Measurements from ENCODE around the gene PLXNA4. TPM values are rescaled to one million over a fixed set of nuclear protein-coding genes. Genes with fewer than 3 reads are reported as not detected.

The PLXNA4 gene
- total RNA-seq, 1 donor from 2014 or later, result 0.13 TPM

GRCh38 chr7:132532281-132532680 lies 44.0 kb downstream of the PLXNA4 start:
- H3K4me1 Mint-ChIP-seq (ENCODE audit: low read depth), result peaks cover 21% of the 10 kb centered on the region
- intact Hi-C loops (cut with micrococcal nuclease), result no loop called here
- H3K27ac Mint-ChIP-seq, result no peak overlapping the region
- no peak for DNase-seq (ENCODE audit: low spot score)
- no peaks in the 10 kb centered on the region for H3K27me3 Mint-ChIP-seq (ENCODE audit: insufficient read depth)
- H3K4me3 Mint-ChIP-seq, result no peak overlapping the region
- no peaks in the 10 kb centered on the region for H3K36me3 Mint-ChIP-seq (ENCODE audit: low read depth)
- no peaks in the 10 kb centered on the region for H3K9me3 Mint-ChIP-seq

GRCh38 chr7:132531562-132531961 lies 44.7 kb downstream of the PLXNA4 start:
- intact Hi-C loops (cut with micrococcal nuclease), result no loop called here
- Mint-ChIP-seq H3K4me3 (no peak overlapping the region), H3K36me3 (ENCODE audit: low read depth) (no peaks in the 10 kb centered on the region), H3K4me1 (ENCODE audit: low read depth) (peaks cover 25% of the 10 kb centered on the region), H3K9me3 (no peaks in the 10 kb centered on the region), H3K27ac (no peak overlapping the region), H3K27me3 (ENCODE audit: insufficient read depth) (peaks cover 2% of the 10 kb centered on the region)
- no peak for DNase-seq (ENCODE audit: low spot score)

GRCh38 chr7:132528695-132529094 lies 47.6 kb downstream of the PLXNA4 start:
- intact Hi-C loops (cut with micrococcal nuclease), result loop anchor here (5.0 kb wide), 2 partner anchors 49 to 76 kb away; partner anchors contain the start of gene PLXNA4
- Mint-ChIP-seq H3K9me3 (no peaks in the 10 kb centered on the region), H3K27ac (no peak overlapping the region), H3K4me3 (no peak overlapping the region), H3K4me1 (ENCODE audit: low read depth) (peaks cover 32% of the 10 kb centered on the region), H3K27me3 (ENCODE audit: insufficient read depth) (peaks cover 4% of the 10 kb centered on the region), H3K36me3 (ENCODE audit: low read depth) (no peaks in the 10 kb centered on the region)
- no peak for DNase-seq (ENCODE audit: low spot score)

- H3K36me3 Mint-ChIP-seq (ENCODE audit: low read depth), result no peaks in the 10 kb centered on the region
- no peaks in the 10 kb centered on the region for H3K9me3 Mint-ChIP-seq
- peaks cover 32% of the 10 kb centered on the region for H3K4me1 Mint-ChIP-seq (ENCODE audit: low read depth)
- DNase-seq (ENCODE audit: low spot score), result no peak
- H3K27ac Mint-ChIP-seq, result no peak overlapping the region
- no peak overlapping the region for H3K4me3 Mint-ChIP-seq
- H3K27me3 Mint-ChIP-seq (ENCODE audit: insufficient read depth), result peaks cover 4% of the 10 kb centered on the region
- intact Hi-C loops (cut with micrococcal nuclease), result loop anchor here (5.0 kb wide), 2 partner anchors 50 to 75 kb away; partner anchors contain the start of gene PLXNA4
Observed at GRCh38 chr7:132527467-132528410, 48.5 kb downstream of the PLXNA4 start.

GRCh38 chr7:132526111-132526740 lies 50.0 kb downstream of the PLXNA4 start:
- Mint-ChIP-seq H3K4me1 (ENCODE audit: low read depth) (peaks cover 18% of the 10 kb centered on the region), H3K9me3 (no peaks in the 10 kb centered on the region), H3K27ac (peak overlapping the region; percentile 59), H3K27me3 (ENCODE audit: insufficient read depth) (peaks cover 6% of the 10 kb centered on the region), H3K4me3 (no peak overlapping the region), H3K36me3 (ENCODE audit: low read depth) (no peaks in the 10 kb centered on the region)
- intact Hi-C loops (cut with micrococcal nuclease), result loop anchor here (1.0 to 5.0 kb wide), 3 partner anchors 51 to 88 kb away; partner anchors contain the start of gene PLXNA4
- DNase-seq (ENCODE audit: low spot score), result no peak

- intact Hi-C loops (cut with micrococcal nuclease), result no loop called here
Observed at GRCh38 chr7:132521423-132521822, 54.8 kb downstream of the PLXNA4 start.

GRCh38 chr7:132520591-132521280 lies 55.5 kb downstream of the PLXNA4 start:
- no peaks in the 10 kb centered on the region for H3K9me3 Mint-ChIP-seq
- H3K4me1 Mint-ChIP-seq (ENCODE audit: low read depth), result peaks cover 12% of the 10 kb centered on the region
- H3K4me3 Mint-ChIP-seq, result no peak overlapping the region
- H3K27me3 Mint-ChIP-seq (ENCODE audit: insufficient read depth), result peaks cover 6% of the 10 kb centered on the region
- intact Hi-C loops (cut with micrococcal nuclease), result no loop called here
- H3K27ac Mint-ChIP-seq, result no peak overlapping the region
- DNase-seq (ENCODE audit: low spot score), result no peak
- no peaks in the 10 kb centered on the region for H3K36me3 Mint-ChIP-seq (ENCODE audit: low read depth)

More at GRCh38 chr7:132521423-132521822, 54.8 kb downstream of the PLXNA4 start:
- peaks cover 7% of the 10 kb centered on the region for H3K27me3 Mint-ChIP-seq (ENCODE audit: insufficient read depth)
- DNase-seq (ENCODE audit: low spot score), result no peak
- H3K36me3 Mint-ChIP-seq (ENCODE audit: low read depth), result no peaks in the 10 kb centered on the region
- H3K27ac Mint-ChIP-seq, result no peak overlapping the region
- no peak overlapping the region for H3K4me3 Mint-ChIP-seq
- no peaks in the 10 kb centered on the region for H3K9me3 Mint-ChIP-seq
- peaks cover 18% of the 10 kb centered on the region for H3K4me1 Mint-ChIP-seq (ENCODE audit: low read depth)

- no peaks in the 10 kb centered on the region for H3K36me3 Mint-ChIP-seq (ENCODE audit: low read depth)
- H3K27ac Mint-ChIP-seq, result no peak overlapping the region
- H3K4me3 Mint-ChIP-seq, result no peak overlapping the region
- H3K27me3 Mint-ChIP-seq (ENCODE audit: insufficient read depth), result peaks cover 6% of the 10 kb centered on the region
- intact Hi-C loops (cut with micrococcal nuclease), result no loop called here
- H3K4me1 Mint-ChIP-seq (ENCODE audit: low read depth), result peaks cover 12% of the 10 kb centered on the region
- H3K9me3 Mint-ChIP-seq, result no peaks in the 10 kb centered on the region
- no peak for DNase-seq (ENCODE audit: low spot score)
Observed at GRCh38 chr7:132519936-132520335, 56.3 kb downstream of the PLXNA4 start.

- H3K9me3 Mint-ChIP-seq, result no peaks in the 10 kb centered on the region
- peaks cover 12% of the 10 kb centered on the region for H3K4me1 Mint-ChIP-seq (ENCODE audit: low read depth)
- no peaks in the 10 kb centered on the region for H3K36me3 Mint-ChIP-seq (ENCODE audit: low read depth)
- H3K27ac Mint-ChIP-seq, result no peak overlapping the region
- intact Hi-C loops (cut with micrococcal nuclease), result no loop called here
- peaks cover 9% of the 10 kb centered on the region for H3K27me3 Mint-ChIP-seq (ENCODE audit: insufficient read depth)
- H3K4me3 Mint-ChIP-seq, result no peak overlapping the region
- DNase-seq (ENCODE audit: low spot score), result no peak
Observed at GRCh38 chr7:132518839-132519173, 57.5 kb downstream of the PLXNA4 start.

GRCh38 chr7:132518102-132518838 lies 58.0 kb downstream of the PLXNA4 start:
- Mint-ChIP-seq H3K9me3 (no peaks in the 10 kb centered on the region), H3K27me3 (ENCODE audit: insufficient read depth) (peaks cover 9% of the 10 kb centered on the region), H3K36me3 (ENCODE audit: low read depth) (no peaks in the 10 kb centered on the region), H3K4me3 (no peak overlapping the region), H3K27ac (no peak overlapping the region), H3K4me1 (ENCODE audit: low read depth) (peaks cover 12% of the 10 kb centered on the region)
- DNase-seq (ENCODE audit: low spot score), result no peak
- intact Hi-C loops (cut with micrococcal nuclease), result no loop called here

- Mint-ChIP-seq H3K27ac (no peak overlapping the region), H3K9me3 (no peaks in the 10 kb centered on the region), H3K4me1 (ENCODE audit: low read depth) (peaks cover 12% of the 10 kb centered on the region), H3K36me3 (ENCODE audit: low read depth) (no peaks in the 10 kb centered on the region), H3K4me3 (no peak overlapping the region), H3K27me3 (ENCODE audit: insufficient read depth) (peaks cover 14% of the 10 kb centered on the region)
- intact Hi-C loops (cut with micrococcal nuclease), result no loop called here
- DNase-seq (ENCODE audit: low spot score), result no peak
Observed at GRCh38 chr7:132516042-132516840, 60.0 kb downstream of the PLXNA4 start.

GRCh38 chr7:132515181-132515580 lies 61.1 kb downstream of the PLXNA4 start:
- H3K27me3 Mint-ChIP-seq (ENCODE audit: insufficient read depth), result peaks cover 20% of the 10 kb centered on the region
- DNase-seq (ENCODE audit: low spot score), result no peak

More at GRCh38 chr7:132515181-132515580, 61.1 kb downstream of the PLXNA4 start:
- Mint-ChIP-seq H3K9me3 (no peaks in the 10 kb centered on the region), H3K4me3 (no peak overlapping the region), H3K36me3 (ENCODE audit: low read depth) (no peaks in the 10 kb centered on the region), H3K4me1 (ENCODE audit: low read depth) (peaks cover 17% of the 10 kb centered on the region), H3K27ac (no peak overlapping the region)
- intact Hi-C loops (cut with micrococcal nuclease), result no loop called here

Measured in activated T-helper 1 cell treated with anti-CD3 and anti-CD28 coated beads, Interleukin-12 subunit alpha, Interleukin-12 subunit beta, Interleukin-2, Interleukin-4 antibody, amounts not matched to agents 30 ng/mL and 10 ng/mL and 1 ng/mL, durations not matched to agents 14 hours and 24 hours and 36 hours (primary cell).